SKM-1 treated with dmso at 0.1 percent for 144 hours (cell line): ENCODE results near the gene DGCR2.

ENCODE experiments used
- DNase-seq: peaks from one replicate; lab custom pipeline; 2025; ENCODE audit not compliant: unreplicated experiment; lab: John Stamatoyannopoulos, UW

DGCR2 gene

GRCh38 chr22:19110064-19110458, 12.2 kb downstream of the DGCR2 start:
- DNase-seq: no peak

- peak; percentile 99 for DNase-seq
These were observed 12.8 kb downstream of the DGCR2 start for GRCh38 chr22:19109198-19110063.

- no peak for DNase-seq
These were observed 13.4 kb downstream of the DGCR2 start for GRCh38 chr22:19108807-19109197.

GRCh38 chr22:19107730-19108074, 14.5 kb downstream of the DGCR2 start:
- no peak for DNase-seq

GRCh38 chr22:19106886-19107729, 15.1 kb downstream of the DGCR2 start:
- no peak for DNase-seq

GRCh38 chr22:19105867-19106802, 16.1 kb downstream of the DGCR2 start:
- no peak for DNase-seq

- no peak for DNase-seq
These were observed 16.8 kb downstream of the DGCR2 start for GRCh38 chr22:19105456-19105855.

GRCh38 chr22:19103880-19104821, 18.1 kb downstream of the DGCR2 start:
- DNase-seq: no peak

GRCh38 chr22:19098157-19098556, 24.1 kb downstream of the DGCR2 start:
- no peak for DNase-seq

GRCh38 chr22:19097518-19097917, 24.7 kb downstream of the DGCR2 start:
- no peak for DNase-seq

- no peak for DNase-seq
These were observed 25.7 kb downstream of the DGCR2 start for GRCh38 chr22:19096555-19096954.

GRCh38 chr22:19094393-19094997, 27.7 kb downstream of the DGCR2 start:
- no peak for DNase-seq

GRCh38 chr22:19092725-19093124, 29.5 kb downstream of the DGCR2 start:
- DNase-seq: no peak

- DNase-seq: no peak
These were observed 31.6 kb downstream of the DGCR2 start for GRCh38 chr22:19090586-19091127.

GRCh38 chr22:19090183-19090582, 32.0 kb downstream of the DGCR2 start:
- no peak for DNase-seq

- DNase-seq: no peak
These were observed 33.2 kb downstream of the DGCR2 start for GRCh38 chr22:19088866-19089595.

GRCh38 chr22:19086896-19087295, 35.3 kb downstream of the DGCR2 start:
- DNase-seq: no peak

- no peak for DNase-seq
These were observed 35.8 kb downstream of the DGCR2 start for GRCh38 chr22:19086417-19086816.
